Endothelial cell of umbilical vein (primary cell): Measurements from ENCODE around the gene MON1A.

Source experiments
- POLR2AphosphoS5 ChIP-seq: IDR thresholded peaks from 2 replicates; pipeline ENCODE4 v1.6.1; 2012; ENCODE audit warnings: low read depth, mild to moderate bottlenecking, control low read depth, low read length, moderate library complexity; ENCODE audit not compliant: insufficient read depth
- TF ChIP-seq, protein P1 (sequence below), 2 donors: IDR thresholded peaks; 1 replicate in 1 of 2; 2 replicates in 1 of 2; pipeline ENCODE4 v1.5.1; 2011; ENCODE audit warnings: low read length in 2 of 2, mild to moderate bottlenecking in 2 of 2, moderate library complexity in 2 of 2, control low read depth in 1 of 2, inconsistent platforms in 1 of 2, low read depth in 1 of 2; ENCODE audit not compliant: insufficient read depth in 1 of 2; ENCODE audit errors: extremely low read depth in 1 of 2

- TF ChIP-seq, protein P1, sequence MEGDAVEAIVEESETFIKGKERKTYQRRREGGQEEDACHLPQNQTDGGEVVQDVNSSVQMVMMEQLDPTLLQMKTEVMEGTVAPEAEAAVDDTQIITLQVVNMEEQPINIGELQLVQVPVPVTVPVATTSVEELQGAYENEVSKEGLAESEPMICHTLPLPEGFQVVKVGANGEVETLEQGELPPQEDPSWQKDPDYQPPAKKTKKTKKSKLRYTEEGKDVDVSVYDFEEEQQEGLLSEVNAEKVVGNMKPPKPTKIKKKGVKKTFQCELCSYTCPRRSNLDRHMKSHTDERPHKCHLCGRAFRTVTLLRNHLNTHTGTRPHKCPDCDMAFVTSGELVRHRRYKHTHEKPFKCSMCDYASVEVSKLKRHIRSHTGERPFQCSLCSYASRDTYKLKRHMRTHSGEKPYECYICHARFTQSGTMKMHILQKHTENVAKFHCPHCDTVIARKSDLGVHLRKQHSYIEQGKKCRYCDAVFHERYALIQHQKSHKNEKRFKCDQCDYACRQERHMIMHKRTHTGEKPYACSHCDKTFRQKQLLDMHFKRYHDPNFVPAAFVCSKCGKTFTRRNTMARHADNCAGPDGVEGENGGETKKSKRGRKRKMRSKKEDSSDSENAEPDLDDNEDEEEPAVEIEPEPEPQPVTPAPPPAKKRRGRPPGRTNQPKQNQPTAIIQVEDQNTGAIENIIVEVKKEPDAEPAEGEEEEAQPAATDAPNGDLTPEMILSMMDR (IDR thresholded peaks at IDR 0.05; ENCODE audit: extremely low read depth in 1 of 2, insufficient read depth in 1 of 2, low read depth in 1 of 2, low read length in 2 of 2), result no peak
- TF ChIP-seq POLR2AphosphoS5, result no peak
Observed at GRCh38 chr3:49927798-49928197, 1.8 kb downstream of the MON1A start.
